Astrocyte (in vitro differentiated cells and primary cell): Measurements from ENCODE around the gene PDS5B.

Experiments used
- CTCF ChIP-seq: IDR thresholded peaks from 2 replicates; pipeline ENCODE4 v1.5.1; 2011; ENCODE audit warnings: low read depth, mild to moderate bottlenecking, inconsistent platforms, low read length, moderate library complexity; ENCODE audit not compliant: insufficient read depth
- EZH2 ChIP-seq: IDR thresholded peaks from 2 replicates; pipeline ENCODE4 v1.6.1; 2012; ENCODE audit warnings: mild to moderate bottlenecking, low read length, inconsistent platforms; ENCODE audit not compliant: insufficient read depth

- no peak for TF ChIP-seq CTCF
- TF ChIP-seq EZH2: no peak
Measured at GRCh38 chr13:32537580-32538142, 48.6 kb upstream of the PDS5B start.
